Measurements from ENCODE around the gene SERP2. TPM values are rescaled to one million over a fixed set of nuclear protein-coding genes. Genes with fewer than 3 reads are reported as not detected.

SERP2 gene
- total and polyA plus RNA-seq, 10 donors, result 0.38 to 3.7 (median 1.1) TPM; not detected in 3

DNA sequence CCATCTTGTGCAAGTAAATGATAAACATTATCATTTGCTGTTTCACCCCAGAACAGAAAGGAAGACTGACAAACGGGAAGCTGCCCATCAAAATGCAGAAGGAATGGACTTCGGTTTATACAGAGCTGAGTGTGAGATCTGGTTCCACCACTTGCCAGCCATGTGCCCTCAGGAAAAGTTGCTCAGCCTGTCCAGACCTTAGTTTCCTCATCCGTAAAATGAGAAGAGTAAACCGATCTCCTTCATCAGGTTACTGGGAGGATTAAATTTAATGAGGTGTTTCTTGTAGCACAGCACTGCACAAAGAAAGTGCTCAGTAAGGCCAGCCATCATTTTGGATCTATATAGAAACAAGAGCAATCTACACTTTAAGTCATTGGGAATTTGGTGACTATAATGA, 36.7 kb upstream of the SERP2 start:
- no peak overlapping the region for H3K4me3 ChIP-seq
- H3K9me3 ChIP-seq, result no peaks in the 10 kb centered on the region
- no peak for TF ChIP-seq POLR2AphosphoS5 (IDR thresholded peaks at IDR 0.05)
- TF ChIP-seq, protein P1, sequence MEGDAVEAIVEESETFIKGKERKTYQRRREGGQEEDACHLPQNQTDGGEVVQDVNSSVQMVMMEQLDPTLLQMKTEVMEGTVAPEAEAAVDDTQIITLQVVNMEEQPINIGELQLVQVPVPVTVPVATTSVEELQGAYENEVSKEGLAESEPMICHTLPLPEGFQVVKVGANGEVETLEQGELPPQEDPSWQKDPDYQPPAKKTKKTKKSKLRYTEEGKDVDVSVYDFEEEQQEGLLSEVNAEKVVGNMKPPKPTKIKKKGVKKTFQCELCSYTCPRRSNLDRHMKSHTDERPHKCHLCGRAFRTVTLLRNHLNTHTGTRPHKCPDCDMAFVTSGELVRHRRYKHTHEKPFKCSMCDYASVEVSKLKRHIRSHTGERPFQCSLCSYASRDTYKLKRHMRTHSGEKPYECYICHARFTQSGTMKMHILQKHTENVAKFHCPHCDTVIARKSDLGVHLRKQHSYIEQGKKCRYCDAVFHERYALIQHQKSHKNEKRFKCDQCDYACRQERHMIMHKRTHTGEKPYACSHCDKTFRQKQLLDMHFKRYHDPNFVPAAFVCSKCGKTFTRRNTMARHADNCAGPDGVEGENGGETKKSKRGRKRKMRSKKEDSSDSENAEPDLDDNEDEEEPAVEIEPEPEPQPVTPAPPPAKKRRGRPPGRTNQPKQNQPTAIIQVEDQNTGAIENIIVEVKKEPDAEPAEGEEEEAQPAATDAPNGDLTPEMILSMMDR (IDR thresholded peaks at IDR 0.05 in 8 of 11, conservative IDR thresholded peaks at IDR 0.05 in 3 of 11), result no peak
- no peak for TF ChIP-seq POLR2A (IDR thresholded peaks at IDR 0.05)
- H3K4me1 ChIP-seq, result no peaks in the 10 kb centered on the region
- no peak for DNase-seq
- H3K36me3 ChIP-seq, result no peaks in the 10 kb centered on the region
- H3K27me3 ChIP-seq (replicated peaks in 1 of 7), result no peaks in the 10 kb centered on the region
- 69 to 87% (median 77%) methylated on average over 4 of the region's 4 CpGs for WGBS, 5 donors
- intact Hi-C loops (cut with DNase I; ENCODE audit: low total_unique reads), result no loop called here
- H3K27ac ChIP-seq, result no peak overlapping the region

DNA sequence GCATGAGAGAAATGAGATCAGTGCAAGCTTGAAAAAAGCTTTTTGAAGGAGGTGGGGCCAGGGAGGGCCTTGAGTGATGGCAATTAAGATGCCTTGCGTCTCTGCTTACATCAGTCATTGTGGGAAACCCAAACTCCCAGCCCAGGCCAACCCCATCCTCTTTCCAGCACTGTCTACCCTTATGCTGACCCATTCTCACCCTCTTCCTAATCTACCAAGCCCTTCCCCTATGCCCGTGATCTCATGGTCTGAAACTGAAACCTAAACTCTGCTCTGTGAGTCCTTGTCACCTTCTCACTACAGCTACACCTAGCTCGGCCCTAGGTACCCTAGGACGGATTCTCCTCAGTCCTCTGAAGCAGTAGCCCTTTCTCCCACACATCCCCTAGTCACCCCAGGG, 36.0 kb upstream of the SERP2 start:
- Histone ChIP-seq H3K4me3 (no peak overlapping the region), H3K4me1 (no peaks in the 10 kb centered on the region), H3K36me3 (no peaks in the 10 kb centered on the region), H3K27ac (no peak overlapping the region), H3K9me3 (no peaks in the 10 kb centered on the region), H3K27me3 (replicated peaks in 1 of 7) (no peaks in the 10 kb centered on the region)
- TF ChIP-seq POLR2AphosphoS5 (IDR thresholded peaks at IDR 0.05) (no peak), POLR2A (IDR thresholded peaks at IDR 0.05) (no peak)
- TF ChIP-seq, protein P1 (IDR thresholded peaks at IDR 0.05 in 8 of 11, conservative IDR thresholded peaks at IDR 0.05 in 3 of 11), result no peak
- intact Hi-C loops (cut with DNase I; ENCODE audit: low total_unique reads), result no loop called here
- no peak for DNase-seq
- WGBS, 5 donors, result 76 to 88% (median 81%) methylated on average over 4 of the region's 4 CpGs

DNA sequence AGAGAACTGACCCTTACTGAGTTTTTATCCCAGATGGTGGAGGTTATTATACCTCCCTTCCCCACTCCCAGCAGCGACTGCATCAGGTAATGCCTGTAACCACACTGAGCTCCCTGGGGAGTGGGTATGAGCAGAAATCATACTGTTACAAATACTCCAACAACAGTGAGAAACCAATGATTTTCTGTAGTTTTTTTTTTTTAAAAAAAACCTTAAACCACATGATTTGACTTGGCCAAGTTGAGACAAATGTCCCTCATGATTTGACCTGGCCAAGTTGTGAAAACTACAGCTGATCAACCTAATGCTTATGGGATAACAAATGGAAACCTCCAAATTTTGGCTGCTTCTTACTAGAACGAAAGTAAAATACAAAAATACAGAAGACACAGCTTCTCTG, 33.1 kb upstream of the SERP2 start:
- no peak for DNase-seq
- no peaks in the 10 kb centered on the region for H3K36me3 ChIP-seq
- WGBS, 5 donors, result 73 to 87% (median 80%) methylated on average over 2 of the region's 2 CpGs
- intact Hi-C loops (cut with DNase I; ENCODE audit: low total_unique reads), result no loop called here
- H3K4me3 ChIP-seq, result no peak overlapping the region
- no peak overlapping the region for H3K27ac ChIP-seq
- no peaks in the 10 kb centered on the region for H3K9me3 ChIP-seq
- TF ChIP-seq, protein P1 (IDR thresholded peaks at IDR 0.05 in 8 of 11, conservative IDR thresholded peaks at IDR 0.05 in 3 of 11), result no peak
- TF ChIP-seq POLR2AphosphoS5 (IDR thresholded peaks at IDR 0.05), result no peak
- TF ChIP-seq POLR2A (IDR thresholded peaks at IDR 0.05), result no peak
- no peaks in the 10 kb centered on the region for H3K27me3 ChIP-seq (replicated peaks in 1 of 7)
- H3K4me1 ChIP-seq, result no peaks in the 10 kb centered on the region

DNA sequence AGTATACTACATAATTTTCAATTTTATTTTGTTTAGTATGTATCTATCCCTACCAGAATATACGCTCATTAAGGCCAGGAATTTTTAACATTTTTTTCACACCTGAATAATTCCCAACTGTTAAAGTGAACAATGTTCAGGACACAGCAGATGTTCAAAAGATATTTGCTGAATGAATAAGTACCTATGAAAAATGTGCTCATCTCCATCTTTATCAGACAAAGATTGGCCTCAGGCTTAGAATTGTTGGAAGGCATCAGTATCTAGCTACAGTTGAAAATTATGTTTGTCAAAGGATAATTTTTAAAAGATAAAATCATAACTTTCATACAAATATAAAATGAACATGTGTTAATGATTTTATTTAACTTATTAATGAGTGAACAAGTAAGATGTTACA, 30.9 kb upstream of the SERP2 start:
- Histone ChIP-seq H3K27ac (no peak overlapping the region), H3K36me3 (no peaks in the 10 kb centered on the region), H3K4me3 (no peak overlapping the region), H3K27me3 (replicated peaks in 1 of 7) (no peaks in the 10 kb centered on the region), H3K9me3 (no peaks in the 10 kb centered on the region), H3K4me1 (no peaks in the 10 kb centered on the region)
- DNase-seq, result no peak
- TF ChIP-seq, protein P1 (IDR thresholded peaks at IDR 0.05 in 8 of 11, conservative IDR thresholded peaks at IDR 0.05 in 3 of 11), result no peak
- TF ChIP-seq POLR2A (IDR thresholded peaks at IDR 0.05) (no peak), POLR2AphosphoS5 (IDR thresholded peaks at IDR 0.05) (no peak)
- 92 to 98% (median 95%) methylated on average over 1 of the region's 1 CpG for WGBS, 5 donors
- intact Hi-C loops (cut with DNase I; ENCODE audit: low total_unique reads), result no loop called here

Measured in spleen (tissue), 11 donors.